ENCODE results near the gene CHD1L. TPM values are rescaled to one million over a fixed set of nuclear protein-coding genes. Genes with fewer than 3 reads are reported as not detected.
"Not testable (repeated sequence)": the region's sequence is repeated elsewhere in the genome, so short reads cannot be mapped to it uniquely, and the experiment has no call there.

Gene CHD1L
- total RNA-seq (2014; rRNA removed; shearing (Covaris generic)) (43.9 and 51.6 TPM in 2 replicates), polyA plus RNA-seq (2016; fragmentation: Nextera tagmentation; extraction: Ambion mirVana) (25.4 and 29.8 TPM in 2 replicates)
- long read RNA-seq, transcript CHD1L-202 (23 exons, 2,967 nt), result major isoform, 10 of 25 reads
- long read RNA-seq, partial matches to known transcripts, result 7 of 25 reads
- long read RNA-seq, other reads (novel, unspliced or antisense), result 6 of 25 reads

DNA sequence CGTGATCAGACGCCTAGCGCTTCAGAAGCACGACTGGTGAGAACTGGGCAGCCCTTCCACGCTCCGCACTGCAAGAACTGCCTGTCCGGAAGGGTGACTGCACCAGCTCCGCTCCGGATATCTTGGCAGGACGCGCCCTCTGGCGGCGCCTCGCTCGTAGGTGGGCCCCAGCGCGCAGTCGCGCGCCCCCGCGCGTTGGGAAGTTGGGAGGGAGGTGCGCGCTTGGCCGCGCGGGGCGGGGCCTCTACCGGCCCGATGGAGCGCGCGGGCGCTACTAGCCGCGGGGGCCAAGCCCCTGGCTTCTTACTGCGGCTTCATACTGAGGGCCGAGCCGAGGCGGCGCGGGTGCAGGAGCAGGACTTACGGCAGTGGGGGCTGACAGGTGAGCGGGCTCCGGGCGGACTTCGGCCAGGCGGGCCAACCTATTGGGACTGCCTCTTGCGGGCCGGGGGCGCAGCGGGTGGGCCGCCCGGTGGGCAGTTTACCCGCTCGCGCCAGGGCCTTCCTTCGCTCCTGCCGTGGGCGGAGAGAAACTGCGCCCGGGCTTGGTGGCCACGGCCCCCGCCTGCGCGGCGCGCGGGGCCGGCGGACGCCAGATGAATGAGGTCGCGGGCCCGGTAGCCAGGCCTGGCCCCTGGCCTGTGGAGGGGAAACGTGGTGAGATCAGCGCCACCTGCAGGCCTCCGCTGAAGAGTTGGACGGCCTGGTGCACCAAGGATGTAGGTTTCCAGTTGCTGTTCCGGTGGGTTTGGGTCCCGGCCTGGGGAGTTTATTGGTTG, at the start of gene CHD1L:
CHD1L (plus strand) TSS at position 236 of the 779 bp plus-strand sequence; CDS start at position 256, 20 bp downstream.
- 0 out of 2 replicates have a peak, but pooled peaks cover 4% of the 10 kb centered on the region for H3K9me2 ChIP-seq (ENCODE audit: insufficient read depth)
- H3K27me3 Mint-ChIP-seq (ENCODE audit: insufficient read depth, low read depth, poor library complexity), result peaks cover 11% of the 10 kb centered on the region
- H3K4me3 ChIP-seq, result peak within 1 kb of the TSS; percentile 84
- peak within 1 kb of the TSS; percentile 91 for H3K4me3 Mint-ChIP-seq
- ATAC-seq (peak; percentile 93), DNase-seq (ENCODE audit: low spot score) (peak; percentile 95)
- H3K36me3 Mint-ChIP-seq (ENCODE audit: low read depth), result peaks cover 6% of the 10 kb centered on the region; the same call in 1 of the 3 replicates
- peaks cover 16% of the 10 kb centered on the region; the same call in 1 of the 2 replicates for H4K20me1 ChIP-seq (replicated peaks; ENCODE audit: insufficient read depth)
- no peak within 1 kb of the TSS; the same call in 1 of the 2 replicates for H3K27ac Mint-ChIP-seq
- no peaks in the 10 kb centered on the region for H3K36me3 ChIP-seq (ENCODE audit: insufficient read depth)
- H3K27ac ChIP-seq (ENCODE audit: low read depth), result peak within 1 kb of the TSS; percentile 67; the same call in 1 of the 2 replicates
- peaks cover 43% of the 10 kb centered on the region for H3K79me2 ChIP-seq (replicated peaks; ENCODE audit: insufficient read depth)
- H3K27me3 ChIP-seq (ENCODE audit: insufficient read depth), result no peaks in the 10 kb centered on the region; the same call in 1 of the 2 replicates
- H3K4me1 Mint-ChIP-seq, result peaks cover 49% of the 10 kb centered on the region
- H3K4me1 ChIP-seq (ENCODE audit: insufficient read depth), result peaks cover 50% of the 10 kb centered on the region
- peaks cover 6% of the 10 kb centered on the region; the same call in 2 of the 3 replicates for H3K9me3 Mint-ChIP-seq
- H3K4me2 ChIP-seq, result peak within 1 kb of the TSS; percentile 78
- TF ChIP-seq ZNF114 (CRISPR knock-in tag; IDR thresholded peaks at IDR 0.05), result no peak
- TF ChIP-seq POLR2AphosphoS5 (IDR thresholded peaks at IDR 0.05; ENCODE audit: low read depth), result peak; percentile 79
- TF ChIP-seq, protein P1, sequence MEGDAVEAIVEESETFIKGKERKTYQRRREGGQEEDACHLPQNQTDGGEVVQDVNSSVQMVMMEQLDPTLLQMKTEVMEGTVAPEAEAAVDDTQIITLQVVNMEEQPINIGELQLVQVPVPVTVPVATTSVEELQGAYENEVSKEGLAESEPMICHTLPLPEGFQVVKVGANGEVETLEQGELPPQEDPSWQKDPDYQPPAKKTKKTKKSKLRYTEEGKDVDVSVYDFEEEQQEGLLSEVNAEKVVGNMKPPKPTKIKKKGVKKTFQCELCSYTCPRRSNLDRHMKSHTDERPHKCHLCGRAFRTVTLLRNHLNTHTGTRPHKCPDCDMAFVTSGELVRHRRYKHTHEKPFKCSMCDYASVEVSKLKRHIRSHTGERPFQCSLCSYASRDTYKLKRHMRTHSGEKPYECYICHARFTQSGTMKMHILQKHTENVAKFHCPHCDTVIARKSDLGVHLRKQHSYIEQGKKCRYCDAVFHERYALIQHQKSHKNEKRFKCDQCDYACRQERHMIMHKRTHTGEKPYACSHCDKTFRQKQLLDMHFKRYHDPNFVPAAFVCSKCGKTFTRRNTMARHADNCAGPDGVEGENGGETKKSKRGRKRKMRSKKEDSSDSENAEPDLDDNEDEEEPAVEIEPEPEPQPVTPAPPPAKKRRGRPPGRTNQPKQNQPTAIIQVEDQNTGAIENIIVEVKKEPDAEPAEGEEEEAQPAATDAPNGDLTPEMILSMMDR (conservative IDR thresholded peaks at IDR 0.05; ENCODE audit: low read depth in 2 of 2), result peak; percentile 64 to 98
- TF ChIP-seq CREB1 (CRISPR knock-in tag; IDR thresholded peaks at IDR 0.05; ENCODE audit: low read depth), result 0 out of 2 replicates have a peak, but pooled peaks have one; percentile 36
- no peaks in the 10 kb centered on the region for H3F3A ChIP-seq (replicated peaks; ENCODE audit: low read depth)
- peak within 1 kb of the TSS; percentile 80; the same call in 1 of the 2 replicates for H2AFZ ChIP-seq

DNA sequence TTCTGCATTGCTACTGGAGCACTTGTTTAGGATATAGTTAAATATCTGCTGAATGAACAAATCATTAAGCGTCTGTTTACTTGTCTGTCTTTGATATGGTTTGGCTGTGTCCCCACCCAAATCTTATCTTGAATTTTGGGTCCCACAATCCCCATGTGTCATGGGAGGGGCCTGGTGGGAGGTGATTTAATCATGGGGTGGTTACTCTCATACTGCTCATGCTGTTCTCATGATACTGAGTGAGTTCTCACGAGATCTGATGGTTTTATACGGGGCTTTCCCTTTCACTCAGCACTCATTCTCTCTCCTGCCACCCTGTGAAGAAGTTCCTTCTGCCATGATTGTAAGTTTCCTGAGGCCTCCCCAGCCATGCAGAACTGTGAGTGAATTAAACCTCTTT, 45.2 kb upstream of the CHD1L start:
- H3K4me3 ChIP-seq; H3K4me3 Mint-ChIP-seq; H3K27ac ChIP-seq (ENCODE audit: low read depth); H2AFZ ChIP-seq; H3K4me2 ChIP-seq; H3K4me1 ChIP-seq (ENCODE audit: insufficient read depth); DNase-seq (ENCODE audit: low spot score); H3K4me1 Mint-ChIP-seq; H3K36me3 Mint-ChIP-seq (ENCODE audit: low read depth); H3K27ac Mint-ChIP-seq; H3K9me2 ChIP-seq (ENCODE audit: insufficient read depth); H3K9me3 Mint-ChIP-seq; H3K27me3 Mint-ChIP-seq (ENCODE audit: insufficient read depth, low read depth, poor library complexity); ATAC-seq; H3K79me2 ChIP-seq (replicated peaks; ENCODE audit: insufficient read depth); H3K27me3 ChIP-seq (ENCODE audit: insufficient read depth); H3K36me3 ChIP-seq (ENCODE audit: insufficient read depth); H3F3A ChIP-seq (replicated peaks; ENCODE audit: low read depth); H4K20me1 ChIP-seq (replicated peaks; ENCODE audit: insufficient read depth): not testable (repeated sequence)

DNA sequence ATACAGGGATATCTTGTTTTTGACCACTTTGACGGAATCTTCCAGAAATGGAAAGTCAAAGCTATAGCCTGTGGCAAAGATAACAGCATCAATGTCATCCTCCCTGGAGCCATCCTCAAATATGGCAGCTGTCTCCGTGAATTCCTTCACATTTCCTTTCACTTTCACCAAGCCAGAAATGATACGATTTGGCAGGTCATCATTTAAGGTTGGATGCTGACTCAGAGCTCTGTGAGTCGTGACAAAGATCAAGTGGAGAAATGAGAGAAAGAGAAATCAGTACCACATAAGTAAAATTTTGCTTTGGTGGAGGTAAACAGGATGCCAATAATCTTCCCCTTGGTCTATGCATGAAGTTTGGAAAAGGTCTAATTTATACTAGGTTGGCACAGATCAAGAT, 41.2 kb upstream of the CHD1L start:
- no peaks in the 10 kb centered on the region for H3K4me1 ChIP-seq (ENCODE audit: insufficient read depth)
- Mint-ChIP-seq H3K9me3 (no peaks in the 10 kb centered on the region), H3K4me1 (no peaks in the 10 kb centered on the region), H3K27me3 (ENCODE audit: insufficient read depth, low read depth, poor library complexity) (no peaks in the 10 kb centered on the region), H3K4me3 (no peak overlapping the region), H3K27ac (no peak overlapping the region), H3K36me3 (ENCODE audit: low read depth) (no peaks in the 10 kb centered on the region)
- H3K4me2 ChIP-seq, result no peak overlapping the region
- H3K27ac ChIP-seq (ENCODE audit: low read depth), result no peak overlapping the region
- ATAC-seq (no peak), DNase-seq (ENCODE audit: low spot score) (no peak)
- no peaks in the 10 kb centered on the region for H3K79me2 ChIP-seq (replicated peaks; ENCODE audit: insufficient read depth)
- peaks cover 5% of the 10 kb centered on the region; the same call in 1 of the 2 replicates for H3K9me2 ChIP-seq (ENCODE audit: insufficient read depth)
- H3K4me3 ChIP-seq, result no peak overlapping the region
- no peaks in the 10 kb centered on the region for H3K36me3 ChIP-seq (ENCODE audit: insufficient read depth)
- H3F3A ChIP-seq (replicated peaks; ENCODE audit: low read depth), result no peaks in the 10 kb centered on the region
- H2AFZ ChIP-seq, result no peak overlapping the region
- H3K27me3 ChIP-seq (ENCODE audit: insufficient read depth), result no peaks in the 10 kb centered on the region
- H4K20me1 ChIP-seq (replicated peaks; ENCODE audit: insufficient read depth), result no peaks in the 10 kb centered on the region
- TF ChIP-seq ZNF331 (CRISPR knock-in tag; IDR thresholded peaks at IDR 0.05; ENCODE audit: low read depth) (no peak), CREB1 (CRISPR knock-in tag; IDR thresholded peaks at IDR 0.05; ENCODE audit: low read depth) (no peak), ETS1 (IDR thresholded peaks at IDR 0.05) (no peak), POLR2AphosphoS5 (IDR thresholded peaks at IDR 0.05; ENCODE audit: low read depth) (no peak), ZNF114 (CRISPR knock-in tag; IDR thresholded peaks at IDR 0.05) (no peak), JUNB (IDR thresholded peaks at IDR 0.05; ENCODE audit: unreplicated experiment) (no peak), EZH2phosphoT487 (IDR thresholded peaks at IDR 0.05; ENCODE audit: unreplicated experiment) (no peak)
- TF ChIP-seq, protein P1 (conservative IDR thresholded peaks at IDR 0.05; ENCODE audit: low read depth in 2 of 2), result no peak

All from GM23338 (cell line).